Chondrocyte (in vitro differentiated cells): Measurements from ENCODE around the gene ARMH4. TPM values are rescaled to one million over a fixed set of nuclear protein-coding genes. Genes with fewer than 3 reads are reported as not detected.

Experiments
- DNase-seq: peaks from one replicate; pipeline ENCODE4 v3.0.0; 2021; ENCODE audit warnings: mixed read lengths, low spot score
- H3K27ac Mint-ChIP-seq: one replicate; pipeline ENCODE4 v1.8.0; 2021; ENCODE audit warnings: mild to moderate bottlenecking, moderate library complexity, mixed read lengths; ENCODE audit not compliant: unreplicated experiment
- H3K27me3 Mint-ChIP-seq: 2 replicates; pipeline ENCODE4 v1.8.0; 2021; ENCODE audit warnings: low read depth, mixed read lengths
- H3K36me3 Mint-ChIP-seq: 2 replicates; pipeline ENCODE4 v1.8.0; 2021; ENCODE audit warnings: low read depth, mixed read lengths
- H3K4me1 Mint-ChIP-seq: 2 replicates; pipeline ENCODE4 v1.8.0; 2021; ENCODE audit warnings: low read depth, mild to moderate bottlenecking, mixed read lengths
- H3K4me3 Mint-ChIP-seq: one replicate; pipeline ENCODE4 v1.8.0; 2021; ENCODE audit warnings: mild to moderate bottlenecking, moderate library complexity, mixed read lengths; ENCODE audit not compliant: unreplicated experiment
- H3K9me3 Mint-ChIP-seq: 2 replicates; pipeline ENCODE4 v1.8.0; 2021; ENCODE audit warnings: low read depth, mixed read lengths
- CTCF ChIP-seq: fragments of 200-600 bp; sonication (generic); IDR thresholded peaks from 2 replicates; pipeline ENCODE4 v1.5.0; 2021; ENCODE audit warnings: antibody characterized with exemption, mild to moderate bottlenecking, moderate library complexity
- total RNA-seq: library from RNA; stranded (reverse); gene quantifications from 3 replicates; pipeline ENCODE4 v1.2.1, GENCODE V29; 2021

The ARMH4 gene
- total RNA-seq, 1 donor from 2014 or later: 23.3 TPM

- no peak overlapping the region for H3K27ac Mint-ChIP-seq
- TF ChIP-seq CTCF: no peak
- no peaks in the 10 kb centered on the region for H3K36me3 Mint-ChIP-seq
- H3K4me3 Mint-ChIP-seq: no peak overlapping the region
- H3K4me1 Mint-ChIP-seq: peaks cover 15% of the 10 kb centered on the region
- H3K9me3 Mint-ChIP-seq: no peaks in the 10 kb centered on the region
- H3K27me3 Mint-ChIP-seq: peaks cover 2% of the 10 kb centered on the region
- no peak for DNase-seq
These were observed 44.2 kb upstream of the ARMH4 start for GRCh38 chr14:58196198-58196597.

GRCh38 chr14:58193542-58193941 is 41.5 kb upstream of the ARMH4 start:
- H3K4me3 Mint-ChIP-seq: no peak overlapping the region
- H3K36me3 Mint-ChIP-seq: no peaks in the 10 kb centered on the region
- no peak for TF ChIP-seq CTCF
- H3K27ac Mint-ChIP-seq: no peak overlapping the region
- no peaks in the 10 kb centered on the region for H3K4me1 Mint-ChIP-seq
- peaks cover 2% of the 10 kb centered on the region for H3K27me3 Mint-ChIP-seq
- DNase-seq: no peak
- H3K9me3 Mint-ChIP-seq: no peaks in the 10 kb centered on the region

- Mint-ChIP-seq H3K4me3 (no peak overlapping the region), H3K27ac (no peak overlapping the region), H3K27me3 (peaks cover 2% of the 10 kb centered on the region), H3K4me1 (no peaks in the 10 kb centered on the region), H3K9me3 (no peaks in the 10 kb centered on the region), H3K36me3 (no peaks in the 10 kb centered on the region)
- DNase-seq: no peak
- TF ChIP-seq CTCF: no peak
These were observed 40.0 kb upstream of the ARMH4 start for GRCh38 chr14:58191763-58192601.

GRCh38 chr14:58189176-58189575 is 37.2 kb upstream of the ARMH4 start:
- Mint-ChIP-seq H3K4me3 (no peak overlapping the region), H3K27ac (no peak overlapping the region), H3K9me3 (no peaks in the 10 kb centered on the region), H3K27me3 (peaks cover 2% of the 10 kb centered on the region), H3K4me1 (no peaks in the 10 kb centered on the region), H3K36me3 (no peaks in the 10 kb centered on the region)
- no peak for TF ChIP-seq CTCF
- DNase-seq: no peak

- Mint-ChIP-seq H3K4me3 (no peak overlapping the region), H3K9me3 (no peaks in the 10 kb centered on the region), H3K27me3 (peaks cover 4% of the 10 kb centered on the region), H3K36me3 (no peaks in the 10 kb centered on the region), H3K27ac (no peak overlapping the region), H3K4me1 (no peaks in the 10 kb centered on the region)
- TF ChIP-seq CTCF: no peak
- no peak for DNase-seq
These were observed 25.1 kb upstream of the ARMH4 start for GRCh38 chr14:58177125-58177524.
